Calu3 (cell line): ENCODE data around the gene VTCN1. TPM values are rescaled to one million over a fixed set of nuclear protein-coding genes. Genes with fewer than 3 reads are reported as not detected.

Experiments
- BruUV-seq: library from RNA; stranded (reverse); fragments of 400-500 nt; replicated peaks from 2 replicates; lab custom pipeline; 2021; lab: Mats Ljungman, UMichigan
- CTCF ChIA-PET: fragments of 300-600 bp; sonication (Branson Sonifier 250); formaldehyde crosslinking; loops from one replicate; lab custom pipeline; 2022; ENCODE audit warnings: antibody characterized with exemption; lab: Charles Lee
- DNase-seq: peaks from one replicate; pipeline ENCODE4 v3.0.0; 2022
- H3K27ac Mint-ChIP-seq: one replicate; pipeline ENCODE4 v1.8.0; 2022; ENCODE audit warnings: mixed read lengths; ENCODE audit not compliant: unreplicated experiment
- H3K27me3 Mint-ChIP-seq: one replicate; pipeline ENCODE4 v1.8.0; 2022; ENCODE audit warnings: mixed read lengths; ENCODE audit not compliant: unreplicated experiment
- H3K36me3 Mint-ChIP-seq: one replicate; pipeline ENCODE4 v1.8.0; 2022; ENCODE audit warnings: mild to moderate bottlenecking, moderate library complexity, mixed read lengths; ENCODE audit not compliant: insufficient read depth, unreplicated experiment
- H3K4me1 Mint-ChIP-seq: one replicate; pipeline ENCODE4 v1.8.0; 2022; ENCODE audit warnings: mild to moderate bottlenecking, low read depth, mixed read lengths; ENCODE audit not compliant: unreplicated experiment
- H3K4me3 Mint-ChIP-seq: one replicate; pipeline ENCODE4 v1.8.0; 2022; ENCODE audit warnings: mild to moderate bottlenecking, low read depth, moderate library complexity, mixed read lengths; ENCODE audit not compliant: unreplicated experiment
- H3K9me3 Mint-ChIP-seq: one replicate; pipeline ENCODE4 v1.8.0; 2022; ENCODE audit warnings: low read depth, mixed read lengths; ENCODE audit not compliant: unreplicated experiment
- intact Hi-C: fragments of 100-400 bp; cut with micrococcal nuclease; formaldehyde crosslinking; loops from one replicate; pipeline ENCODE4 v1.10.0; 2022; ENCODE audit not compliant: unreplicated experiment
- total RNA-seq: library from RNA; stranded (reverse); gene quantifications from 2 replicates; pipeline ENCODE4 v1.2.3, GENCODE V29; 2022
- TF ChIP-seq, protein P1 (sequence below): fragments of 200-600 bp; IDR thresholded peaks from one replicate; pipeline ENCODE4 v1.8.0; 2022; ENCODE audit warnings: antibody characterized with exemption; ENCODE audit not compliant: unreplicated experiment

VTCN1 gene
- total RNA-seq, 1 experiment from 2014 or later = 39.1 TPM

DNA sequence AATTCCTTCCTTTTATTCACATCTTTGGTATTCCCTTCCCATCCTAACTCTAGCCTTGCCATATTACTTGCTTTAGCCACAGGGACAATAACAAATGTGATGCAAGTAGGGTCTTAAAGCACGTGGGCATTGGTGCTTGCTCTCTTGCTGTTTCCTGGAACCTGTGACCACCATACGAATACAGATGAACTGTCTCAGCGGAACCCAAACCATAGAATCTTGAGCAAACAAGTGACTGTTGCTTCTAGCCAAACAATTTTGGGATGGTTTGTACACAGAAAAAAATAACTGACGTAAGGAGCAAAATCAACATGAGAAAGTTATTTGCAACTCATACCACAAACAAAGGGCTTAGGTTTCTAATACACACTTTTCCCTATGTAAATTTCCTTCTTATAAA, 15.2 kb upstream of the VTCN1 start:
- CTCF ChIA-PET = no interaction called here

DNA sequence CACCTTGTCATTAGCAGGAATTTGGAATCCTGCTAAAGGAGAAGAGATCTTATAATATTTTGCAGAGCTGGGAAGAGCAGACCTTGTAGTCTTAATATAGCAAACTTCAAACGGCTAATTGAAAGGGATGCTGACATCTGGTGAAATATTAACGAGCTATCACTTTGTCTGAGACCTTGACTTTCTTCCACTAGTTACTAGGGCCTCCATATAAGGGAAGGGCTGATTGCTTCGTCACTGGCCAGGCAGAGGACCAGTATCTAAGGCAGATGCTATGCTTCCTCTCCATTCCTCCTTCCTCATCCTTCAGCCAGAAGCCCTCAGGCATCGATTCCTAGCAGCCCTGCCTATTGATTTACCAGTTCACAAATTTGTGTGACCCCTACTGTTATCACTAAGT, 6.0 kb upstream of the VTCN1 start:
- TF ChIP-seq, protein P1, sequence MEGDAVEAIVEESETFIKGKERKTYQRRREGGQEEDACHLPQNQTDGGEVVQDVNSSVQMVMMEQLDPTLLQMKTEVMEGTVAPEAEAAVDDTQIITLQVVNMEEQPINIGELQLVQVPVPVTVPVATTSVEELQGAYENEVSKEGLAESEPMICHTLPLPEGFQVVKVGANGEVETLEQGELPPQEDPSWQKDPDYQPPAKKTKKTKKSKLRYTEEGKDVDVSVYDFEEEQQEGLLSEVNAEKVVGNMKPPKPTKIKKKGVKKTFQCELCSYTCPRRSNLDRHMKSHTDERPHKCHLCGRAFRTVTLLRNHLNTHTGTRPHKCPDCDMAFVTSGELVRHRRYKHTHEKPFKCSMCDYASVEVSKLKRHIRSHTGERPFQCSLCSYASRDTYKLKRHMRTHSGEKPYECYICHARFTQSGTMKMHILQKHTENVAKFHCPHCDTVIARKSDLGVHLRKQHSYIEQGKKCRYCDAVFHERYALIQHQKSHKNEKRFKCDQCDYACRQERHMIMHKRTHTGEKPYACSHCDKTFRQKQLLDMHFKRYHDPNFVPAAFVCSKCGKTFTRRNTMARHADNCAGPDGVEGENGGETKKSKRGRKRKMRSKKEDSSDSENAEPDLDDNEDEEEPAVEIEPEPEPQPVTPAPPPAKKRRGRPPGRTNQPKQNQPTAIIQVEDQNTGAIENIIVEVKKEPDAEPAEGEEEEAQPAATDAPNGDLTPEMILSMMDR = no peak
- no peak for DNase-seq
- CTCF ChIA-PET = interaction anchor here (0.6 kb wide), 1 partner anchor 35 kb away, joined by 4 read pairs; no protein-coding TSS in a partner anchor
- intact Hi-C loops = no loop called here
- peaks cover 4% of the 10 kb centered on the region for H3K4me1 Mint-ChIP-seq
- no peaks in the 10 kb centered on the region for H3K36me3 Mint-ChIP-seq
- H3K27me3 Mint-ChIP-seq = no peaks in the 10 kb centered on the region
- no peak overlapping the region for H3K27ac Mint-ChIP-seq
- H3K4me3 Mint-ChIP-seq = no peak overlapping the region
- no TSS peak for BruUV-seq
- H3K9me3 Mint-ChIP-seq = peaks cover 3% of the 10 kb centered on the region

More for the DNA sequence above, 15.2 kb upstream of the VTCN1 start:
- Mint-ChIP-seq H3K27ac (no peak overlapping the region), H3K9me3 (no peaks in the 10 kb centered on the region), H3K4me3 (no peak overlapping the region), H3K4me1 (no peaks in the 10 kb centered on the region), H3K36me3 (no peaks in the 10 kb centered on the region), H3K27me3 (no peaks in the 10 kb centered on the region)
- TF ChIP-seq, protein P1 = no peak
- no peak for DNase-seq
- intact Hi-C loops = no loop called here
- no TSS peak for BruUV-seq

DNA sequence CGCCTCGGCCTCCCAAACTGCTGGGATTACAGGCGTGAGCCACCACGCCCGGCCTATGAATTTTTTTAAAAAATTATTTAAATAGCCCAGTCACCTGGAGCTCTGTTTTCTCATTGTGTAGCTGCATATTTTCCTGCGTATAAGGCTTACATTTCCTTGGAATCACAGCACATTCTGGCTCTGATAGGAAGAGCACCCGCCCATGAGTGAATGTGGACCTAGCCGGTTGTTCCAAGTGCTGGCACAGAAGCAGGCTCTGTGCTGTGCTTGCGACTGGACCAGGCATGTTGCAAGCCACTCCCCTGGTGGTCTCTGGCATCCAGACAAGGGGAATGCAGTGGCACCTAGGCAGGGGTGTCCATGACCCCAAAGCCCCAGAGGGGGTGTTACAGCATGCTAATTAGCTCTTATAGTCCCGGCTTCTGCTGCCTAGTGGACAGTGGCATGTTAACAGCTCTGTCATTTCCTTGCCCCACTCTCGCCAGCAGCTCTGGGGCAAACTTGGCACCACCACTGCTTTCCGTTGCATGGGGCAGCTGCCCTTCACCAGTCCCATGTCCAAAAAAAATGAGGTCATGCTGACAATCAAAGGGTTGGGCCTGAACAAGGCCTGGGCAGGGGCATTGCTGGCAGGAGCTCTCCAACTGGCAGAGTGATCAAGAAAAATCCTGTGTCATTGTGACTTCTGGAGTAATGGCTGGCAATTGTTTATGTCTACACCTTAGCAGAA, 5.2 kb upstream of the VTCN1 start:
- intact Hi-C loops = no loop called here
- CTCF ChIA-PET = interaction anchor here (0.6 kb wide), 1 partner anchor 36 kb away, joined by 4 read pairs; no protein-coding TSS in a partner anchor
- no TSS peak for BruUV-seq

DNA sequence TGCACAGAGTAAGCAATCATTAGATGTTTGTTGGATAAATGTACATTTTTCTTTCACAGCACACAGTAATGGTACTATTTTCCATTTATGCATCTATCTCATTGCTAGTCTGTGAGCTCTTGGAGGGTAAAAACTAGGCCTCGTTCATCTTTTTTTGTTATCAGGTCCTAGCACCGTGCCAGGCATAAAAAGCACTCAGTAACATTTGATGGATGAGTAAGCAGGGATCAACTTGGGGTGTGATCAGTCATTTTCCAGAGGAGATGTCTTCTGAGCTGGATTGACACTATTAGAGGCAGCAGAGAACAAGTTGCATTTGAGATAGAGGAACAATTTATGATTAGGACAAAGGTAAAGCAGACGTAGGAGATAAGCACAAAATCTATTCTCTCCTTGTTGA, 4.3 kb upstream of the VTCN1 start:
- TF ChIP-seq, protein P1 = no peak
- no peaks in the 10 kb centered on the region for H3K27me3 Mint-ChIP-seq
- no peak for DNase-seq
- CTCF ChIA-PET = no interaction called here
- no peak overlapping the region for H3K27ac Mint-ChIP-seq
- intact Hi-C loops = no loop called here
- no peak overlapping the region for H3K4me3 Mint-ChIP-seq
- H3K4me1 Mint-ChIP-seq = peaks cover 21% of the 10 kb centered on the region
- peaks cover 8% of the 10 kb centered on the region for H3K36me3 Mint-ChIP-seq
- H3K9me3 Mint-ChIP-seq = peaks cover 3% of the 10 kb centered on the region
- no TSS peak for BruUV-seq

More for the DNA sequence above, 5.2 kb upstream of the VTCN1 start:
- H3K4me3 Mint-ChIP-seq = no peak overlapping the region
- no peak overlapping the region for H3K27ac Mint-ChIP-seq
- H3K9me3 Mint-ChIP-seq = peaks cover 3% of the 10 kb centered on the region
- H3K4me1 Mint-ChIP-seq = peaks cover 12% of the 10 kb centered on the region
- DNase-seq = no peak
- peaks cover 2% of the 10 kb centered on the region for H3K36me3 Mint-ChIP-seq
- TF ChIP-seq, protein P1 = no peak
- H3K27me3 Mint-ChIP-seq = no peaks in the 10 kb centered on the region
